ENCODE measurements around the gene SYF2. TPM values are rescaled to one million over a fixed set of nuclear protein-coding genes. Genes with fewer than 3 reads are reported as not detected.

The SYF2 gene
- 34.3 to 43.7 TPM (median 35.6 TPM) in 5 replicates for total RNA-seq (2022; extraction: Qiagen RNA extraction)

GRCh38 chr1:25232027-25232865 is at the start of gene SYF2:
Gene SYF2, minus strand, starts transcription at chr1:25232502. Its CDS starts 35 bp downstream, at chr1:25232467.

GRCh38 chr1:25272238-25272637 is 39.9 kb upstream of the SYF2 start, which contains the start of gene RHD:
Gene RHD, plus strand, starts transcription at chr1:25272509. Its CDS starts 39 bp downstream, at chr1:25272548.

GRCh38 chr1:25247024-25247828 is 14.9 kb upstream of the SYF2 start, which contains the start of gene RSRP1:
Gene RSRP1, minus strand, starts transcription at chr1:25247454. Its CDS starts 491 bp downstream, at chr1:25246963.

Other genes starting within 250 kb of the SYF2 start
- 16.1 to 22.7 TPM (median 19.5 TPM) in 5 replicates for gene RSRP1, start 15.0 kb upstream of the SYF2 start, total RNA-seq (2022; extraction: Qiagen RNA extraction)
- gene RHD, start 40.0 kb upstream of the SYF2 start, total RNA-seq (2022; extraction: Qiagen RNA extraction), result not detected in 5 replicates
- 64.8 to 76.3 TPM (median 69.4 TPM) in 5 replicates for gene TMEM50A, start 105.8 kb upstream of the SYF2 start, total RNA-seq (2022; extraction: Qiagen RNA extraction)
- 0.05 to 0.17 TPM in 2 of 5 replicates, not detected in the others for gene RHCE, start 188.3 kb upstream of the SYF2 start, total RNA-seq (2022; extraction: Qiagen RNA extraction)
- 7.5 to 10.1 TPM (median 9.0 TPM) in 5 replicates for gene MACO1, start 198.4 kb upstream of the SYF2 start, total RNA-seq (2022; extraction: Qiagen RNA extraction)

Data from A549 treated with AZD2906 at 1 μM for 4 hours (cell line).